NOMO-1 (cell line): ENCODE data around the gene RYR2.
"Not testable (repeated sequence)": the region's sequence is repeated elsewhere in the genome, so short reads cannot be mapped to it uniquely, and the experiment has no call there.

ENCODE experiments used
- DNase-seq, 2 experiments: peaks; one replicate each; lab custom pipeline; 2025; ENCODE audit not compliant: unreplicated experiment in 2 of 2; lab: John Stamatoyannopoulos, UW

RYR2 gene

DNA sequence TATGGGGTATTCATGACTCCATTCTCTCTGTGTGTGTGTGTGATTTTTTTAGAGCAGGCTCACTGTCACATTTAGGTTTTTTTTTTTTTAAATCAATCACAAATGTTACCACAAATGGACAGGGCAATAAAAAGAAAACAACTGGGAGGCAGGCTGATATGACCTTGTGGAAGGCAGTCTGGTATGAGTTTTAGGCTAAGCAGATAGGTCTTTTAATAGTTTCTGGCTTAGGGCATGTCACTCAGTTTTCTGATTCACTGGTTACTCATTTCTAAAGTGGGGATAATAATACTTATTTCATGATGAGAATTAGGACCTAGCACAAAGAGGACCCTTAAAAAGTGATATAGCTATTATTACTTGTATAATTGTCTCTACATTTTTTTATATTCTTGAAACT is 278.9 kb downstream of the RYR2 start:
- no peak for DNase-seq

DNA sequence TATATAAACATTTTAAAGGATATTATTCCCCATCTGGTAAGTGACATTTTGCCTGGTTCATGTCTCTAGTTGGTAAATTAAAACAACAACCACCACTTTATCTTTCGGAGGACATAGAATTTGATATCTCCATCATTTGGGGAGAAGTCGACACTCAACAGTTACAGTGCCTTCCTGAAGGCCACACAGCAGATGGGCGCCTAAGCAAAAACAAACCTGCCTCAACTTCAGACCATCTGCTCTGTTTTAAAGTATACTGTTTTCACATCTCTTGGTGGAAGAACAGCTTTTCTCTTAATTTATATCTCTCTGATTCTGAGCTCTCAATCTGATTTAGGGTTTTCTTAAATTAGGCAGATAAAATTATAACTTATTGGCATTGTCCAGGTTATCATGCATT is 282.2 kb downstream of the RYR2 start:
- DNase-seq = no peak

DNA sequence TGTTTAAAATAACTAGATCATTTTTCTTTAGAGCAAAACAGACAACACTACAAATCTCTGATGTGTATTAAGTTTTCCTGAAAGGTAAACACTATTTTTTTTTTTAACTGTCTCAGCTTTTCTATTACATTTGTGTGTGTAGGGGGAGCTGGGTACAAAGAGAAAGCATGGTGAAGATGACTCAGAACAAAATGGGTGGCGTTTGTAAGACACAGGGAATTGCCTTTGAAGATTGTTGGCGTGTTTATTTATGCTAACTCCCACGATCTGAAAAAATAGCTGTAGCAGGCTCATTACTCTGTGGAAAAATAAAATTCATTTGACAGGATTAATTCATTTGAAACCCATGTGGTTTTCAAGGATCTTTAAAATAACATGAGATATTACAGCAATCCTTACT is 285.1 kb downstream of the RYR2 start:
- DNase-seq = no peak

DNA sequence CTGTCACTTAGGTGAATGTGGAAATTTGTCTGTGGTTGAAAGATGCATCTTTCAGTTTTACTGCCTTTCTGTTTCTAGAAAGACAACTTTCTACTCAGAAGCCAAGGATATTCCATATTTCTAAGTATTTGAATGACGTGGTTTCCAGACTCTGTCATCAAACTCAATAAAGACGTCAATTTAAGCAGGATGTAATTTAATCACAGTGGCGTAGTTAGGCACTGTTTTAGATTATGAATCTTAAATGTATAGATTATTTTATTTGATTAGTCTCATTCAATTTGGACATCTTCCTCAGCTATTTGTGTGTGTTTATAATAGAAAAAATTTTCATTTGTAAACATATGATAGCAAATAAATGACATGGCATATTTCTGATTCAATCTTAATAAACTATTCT is 298.9 kb downstream of the RYR2 start:
- DNase-seq = no peak

DNA sequence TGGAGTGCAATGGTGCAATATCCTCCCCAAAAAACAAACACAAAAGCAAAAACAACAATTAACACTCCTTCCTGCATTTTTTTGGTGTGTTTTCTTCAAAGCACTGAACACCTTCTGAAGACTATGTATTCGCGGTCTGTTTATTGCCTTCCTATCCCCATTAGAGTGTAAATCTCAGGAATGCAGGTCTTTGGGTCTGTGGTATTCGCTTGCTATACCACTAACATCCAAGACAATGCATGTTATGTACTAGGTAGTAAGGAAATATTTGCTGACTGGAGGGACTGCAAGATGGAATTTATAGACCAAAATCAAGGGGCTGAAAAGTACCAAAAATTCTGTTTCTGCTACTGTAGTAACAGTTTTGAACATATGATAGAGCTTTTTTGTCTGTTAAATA is 299.4 kb downstream of the RYR2 start:
- no peak for DNase-seq

DNA sequence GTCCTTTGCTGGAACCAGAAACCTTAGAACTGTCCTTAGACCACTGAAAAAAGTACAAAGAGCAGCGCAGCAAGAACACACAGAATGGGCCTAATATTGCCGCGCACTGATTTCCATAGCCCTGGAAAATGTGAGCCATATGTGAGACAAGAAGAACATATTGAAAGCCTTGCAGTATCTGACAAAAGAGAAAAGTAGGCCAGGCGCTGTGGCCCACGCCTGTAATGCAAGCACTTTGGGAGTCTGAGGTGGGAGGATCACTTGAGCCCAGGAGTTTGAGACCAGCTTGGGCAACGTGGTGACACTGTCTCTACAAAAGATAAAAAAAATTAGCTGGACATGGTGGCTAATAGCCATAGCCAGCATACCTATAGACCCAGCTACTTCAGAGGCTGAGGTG is 300.7 kb downstream of the RYR2 start:
- DNase-seq = no peak

DNA sequence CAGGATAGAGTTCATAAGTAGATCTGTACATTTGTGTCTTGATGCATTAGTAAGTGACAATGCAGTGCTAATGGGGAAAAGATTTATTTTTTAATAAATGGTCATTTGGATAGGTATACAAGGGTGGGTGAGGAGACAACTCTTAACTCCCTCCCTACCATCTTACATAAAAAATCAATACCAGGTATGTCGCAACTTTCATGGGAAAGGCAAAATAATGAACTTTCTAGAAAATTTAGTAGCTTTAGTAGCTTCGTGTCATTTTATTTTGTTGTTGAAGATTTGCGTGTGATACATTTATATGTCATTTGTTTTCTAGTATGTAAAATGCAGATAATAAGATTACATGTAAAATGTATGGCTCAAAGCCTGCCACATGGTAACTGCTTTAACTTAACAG is 310.8 kb downstream of the RYR2 start:
- no peak for DNase-seq

DNA sequence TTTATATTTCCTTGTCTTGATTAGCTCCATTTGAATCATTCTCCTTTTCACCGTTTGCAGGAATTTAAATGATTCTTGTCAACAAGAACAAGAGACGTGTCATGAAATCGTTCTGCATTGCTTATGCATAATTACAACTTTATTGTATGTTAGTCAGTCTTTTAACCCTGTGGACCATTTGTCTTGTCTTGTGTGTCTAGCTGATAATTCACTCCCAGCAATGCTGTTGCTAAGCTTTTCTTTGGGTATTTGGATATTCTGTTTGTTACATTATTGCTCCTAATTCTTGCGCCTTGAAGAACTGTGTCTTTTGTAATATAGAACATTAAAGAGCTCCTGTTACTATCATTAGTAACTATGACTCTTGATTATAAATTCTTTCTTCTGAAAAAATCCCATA is 311.9 kb downstream of the RYR2 start:
- no peak for DNase-seq

DNA sequence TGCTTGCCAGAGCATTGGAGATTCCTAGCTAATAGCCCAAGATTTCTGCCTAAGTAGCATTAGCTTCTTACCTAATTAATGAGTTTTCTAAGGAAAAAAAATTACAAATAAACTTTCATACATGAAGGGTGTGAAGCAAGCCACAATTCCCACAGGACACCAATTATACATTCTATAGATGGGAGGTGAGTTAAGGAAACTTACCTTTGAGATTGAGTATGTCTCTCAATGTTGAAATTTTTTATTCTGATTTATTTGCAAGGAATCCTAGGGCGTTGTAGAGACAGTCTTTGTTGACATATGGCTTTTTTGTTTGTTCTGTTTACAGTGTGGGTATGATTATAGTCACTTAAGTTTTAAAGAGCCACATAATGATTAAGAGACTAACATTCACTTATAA is 313.0 kb downstream of the RYR2 start:
- no peak for DNase-seq

DNA sequence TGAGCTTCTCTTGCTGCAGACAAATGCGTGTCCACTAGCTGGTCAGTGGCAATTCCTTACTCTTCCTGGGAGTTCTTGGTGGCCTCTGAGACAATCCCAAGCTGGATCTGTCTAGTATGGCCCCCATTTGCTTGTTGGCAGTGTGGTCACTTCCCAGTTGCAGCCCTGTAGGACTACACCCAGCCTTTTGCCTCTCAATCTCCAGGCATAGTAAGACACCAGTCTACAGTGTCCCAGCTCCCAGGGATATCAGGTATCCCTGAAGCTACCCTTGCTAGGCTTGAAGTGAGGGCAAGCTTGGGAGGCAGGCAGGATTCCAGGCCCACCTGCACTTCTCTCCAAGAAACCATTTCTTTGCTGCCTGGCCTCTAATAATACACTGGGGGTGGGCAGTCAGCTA is 316.6 kb downstream of the RYR2 start:
- DNase-seq = no peak

DNA sequence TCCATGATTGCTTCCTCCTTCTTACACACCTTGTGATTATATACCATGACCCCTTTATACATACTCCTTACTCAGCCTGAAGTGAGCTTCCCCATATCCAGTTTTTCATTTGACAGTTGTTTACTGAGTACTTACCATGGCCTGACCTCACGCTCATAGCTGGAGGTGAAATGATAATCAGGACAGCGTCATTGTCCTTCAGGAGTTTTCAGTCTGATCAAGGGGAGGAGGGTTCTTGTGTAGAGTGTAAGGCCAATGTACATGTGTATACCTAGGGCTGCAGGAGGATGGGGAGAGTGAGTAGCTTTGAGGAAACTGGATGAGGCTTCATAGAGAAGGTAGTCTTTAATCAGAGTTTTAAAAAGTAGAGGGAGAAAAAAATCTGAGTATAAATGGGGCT is 325.8 kb downstream of the RYR2 start:
- DNase-seq = no peak

DNA sequence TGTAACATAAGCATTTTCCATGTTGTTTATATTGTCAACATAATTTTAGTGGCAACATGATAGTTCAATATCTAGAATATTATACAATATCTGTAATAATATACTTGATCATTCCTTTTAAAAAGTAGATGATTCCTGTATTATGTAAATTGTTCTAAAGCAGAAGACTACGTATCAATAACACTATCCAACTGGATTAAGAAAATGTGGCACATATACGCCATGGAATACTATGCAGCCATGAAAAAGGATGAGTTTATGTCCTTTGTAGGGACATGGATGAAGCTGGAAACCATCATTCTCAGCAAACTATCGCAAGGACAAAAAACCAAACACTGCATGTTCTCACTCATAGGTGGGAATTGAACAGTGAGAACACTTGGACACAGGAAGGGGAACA is 329.5 kb downstream of the RYR2 start:
- not testable (repeated sequence) for DNase-seq

DNA sequence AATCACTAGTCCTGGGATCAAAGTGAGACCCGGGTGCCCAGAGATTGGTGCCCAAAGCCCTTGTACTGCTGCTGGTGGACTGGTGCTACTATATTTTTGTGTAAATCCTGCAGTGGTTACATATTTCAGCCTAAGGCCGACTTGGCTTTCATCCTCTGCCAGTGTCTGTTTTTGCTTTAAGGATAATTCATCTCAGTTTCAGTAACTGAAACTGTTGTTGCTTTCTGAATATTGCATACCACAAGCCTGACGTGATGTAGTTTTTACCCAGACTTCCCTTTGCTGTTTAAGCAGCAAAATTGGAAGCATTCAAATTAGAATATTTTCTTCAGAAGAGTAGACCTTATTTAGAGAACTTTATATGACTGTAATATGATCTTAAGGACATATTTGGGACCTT is 341.8 kb downstream of the RYR2 start:
- no peak for DNase-seq

DNA sequence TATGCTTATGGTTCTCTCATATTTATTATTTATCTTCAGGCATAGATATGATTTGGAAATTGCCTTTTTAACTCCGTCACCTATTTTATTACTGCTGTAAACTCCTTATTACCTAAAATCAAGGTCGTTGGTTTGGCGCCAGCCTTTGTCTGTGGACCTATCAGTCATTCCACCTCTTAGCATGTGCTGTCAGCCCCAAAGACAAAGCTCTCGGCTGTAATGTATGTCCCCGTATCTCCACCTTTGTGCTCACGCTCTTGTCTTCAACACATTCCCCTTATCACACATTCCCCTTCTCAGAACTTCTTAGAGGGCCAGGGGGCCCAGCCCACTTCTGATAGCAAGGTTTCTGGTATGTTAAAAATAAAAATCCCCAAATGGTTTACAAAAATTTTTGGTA is 342.2 kb downstream of the RYR2 start:
- no peak for DNase-seq

DNA sequence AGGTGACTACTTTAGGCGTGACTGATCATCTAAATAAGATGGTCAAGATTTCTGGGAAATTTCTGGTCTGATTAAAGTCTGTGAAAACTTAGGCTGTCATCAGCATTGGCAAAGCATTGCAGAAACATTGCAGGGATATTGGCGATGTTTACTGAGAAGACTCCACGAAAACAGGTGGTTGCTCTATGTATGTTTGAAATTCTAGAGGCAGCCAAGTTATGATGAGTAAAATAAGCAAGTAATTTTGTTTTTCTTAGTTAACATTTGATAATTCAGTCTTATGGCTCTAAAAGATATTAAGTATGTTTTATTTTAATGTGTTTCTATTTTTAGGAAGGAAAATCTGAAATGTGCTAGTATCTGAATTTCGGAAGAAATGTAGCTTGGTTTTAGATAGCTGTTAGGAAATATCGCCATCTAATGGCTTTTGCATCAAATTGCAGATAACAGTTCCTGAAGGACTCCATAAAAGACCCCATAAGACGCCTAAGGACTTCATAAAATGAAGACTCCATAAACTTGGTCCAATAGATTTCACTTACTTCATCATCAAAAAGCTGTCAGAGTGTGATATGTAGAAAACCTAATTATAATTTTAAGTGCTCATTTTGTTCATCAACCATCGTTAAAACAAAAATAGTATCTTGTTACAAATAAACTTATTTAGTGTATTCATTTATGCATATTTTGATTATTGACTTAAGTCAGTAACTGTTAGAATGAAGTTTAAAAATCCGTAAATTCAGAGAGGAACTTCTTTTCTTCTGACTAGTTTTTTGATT is 344.6 kb downstream of the RYR2 start:
- peak in 1 of 2 experiments; percentile 2 for DNase-seq

DNA sequence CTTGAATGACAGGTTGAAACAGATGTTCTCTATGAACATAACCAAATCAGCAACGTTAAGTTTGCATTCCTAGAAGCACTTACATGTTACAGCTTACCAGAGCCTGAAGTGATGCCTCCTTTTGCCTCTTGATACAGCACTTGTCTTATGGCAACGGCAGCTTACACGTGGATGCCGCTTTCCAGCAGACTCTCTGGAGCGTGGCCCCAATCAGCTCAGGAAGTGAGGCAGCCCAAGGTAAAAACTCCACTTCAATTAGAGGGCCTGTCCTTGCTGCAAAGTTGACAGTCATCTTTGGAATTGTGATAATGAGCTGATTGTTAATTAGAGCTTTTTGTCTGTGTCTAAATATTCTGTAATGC is 345.1 kb downstream of the RYR2 start:
- DNase-seq = no peak

DNA sequence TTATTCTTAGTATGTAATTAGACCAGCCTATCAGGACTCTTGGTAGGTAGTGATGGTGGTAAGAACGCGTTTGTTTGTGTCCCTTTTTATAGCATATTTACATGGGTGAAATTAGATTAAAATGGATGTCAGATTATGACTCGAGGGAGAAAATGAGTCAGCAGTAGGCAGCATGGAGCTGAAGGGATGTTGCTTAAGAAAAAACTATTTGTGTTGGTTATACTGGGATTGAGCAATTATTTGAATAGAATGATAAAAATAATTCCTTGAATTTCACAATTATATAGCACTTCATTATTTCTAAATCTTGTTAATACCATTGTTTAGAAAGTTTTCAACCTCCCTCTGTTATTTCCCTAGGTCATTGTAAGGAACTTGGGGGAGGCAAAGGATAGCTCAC is 348.8 kb downstream of the RYR2 start:
- no peak for DNase-seq

DNA sequence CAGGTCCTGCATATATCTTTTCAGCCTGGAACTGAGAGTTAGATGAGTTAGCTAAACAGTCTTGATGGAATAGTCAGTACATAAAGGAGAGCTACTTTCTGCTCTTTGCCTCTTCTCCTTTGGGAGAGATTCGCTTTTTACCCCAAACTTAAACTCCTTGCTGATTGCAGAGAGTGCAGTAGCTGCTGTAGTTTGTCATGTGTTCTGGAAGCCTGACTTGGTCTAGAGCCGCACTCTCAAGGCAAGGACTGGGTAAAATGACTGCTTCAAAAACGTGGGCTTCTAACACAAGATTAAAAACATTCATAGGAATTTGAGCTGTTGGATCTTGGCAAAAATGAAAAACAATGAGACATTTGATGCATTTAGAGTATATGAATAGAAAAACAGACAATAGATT is 351.6 kb downstream of the RYR2 start:
- no peak for DNase-seq

DNA sequence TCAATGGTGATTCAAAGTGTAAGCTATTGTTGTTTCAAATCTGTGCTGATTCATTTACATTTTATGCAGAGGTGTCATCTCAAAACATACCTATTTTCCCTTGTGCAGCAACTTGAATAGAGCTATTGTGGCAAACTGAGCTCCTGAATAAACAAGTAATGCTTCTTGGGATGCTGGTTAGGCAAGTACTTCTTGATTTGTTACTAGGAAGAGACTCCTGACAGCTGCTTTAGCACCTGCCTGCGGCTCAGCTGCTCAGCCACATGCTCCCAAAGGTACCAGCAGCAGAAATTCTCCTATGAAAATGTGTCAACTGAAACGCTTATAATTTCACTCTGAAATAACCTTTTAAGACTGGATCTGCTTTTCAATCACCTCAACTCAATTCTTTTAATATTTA is 352.3 kb downstream of the RYR2 start:
- DNase-seq = no peak

DNA sequence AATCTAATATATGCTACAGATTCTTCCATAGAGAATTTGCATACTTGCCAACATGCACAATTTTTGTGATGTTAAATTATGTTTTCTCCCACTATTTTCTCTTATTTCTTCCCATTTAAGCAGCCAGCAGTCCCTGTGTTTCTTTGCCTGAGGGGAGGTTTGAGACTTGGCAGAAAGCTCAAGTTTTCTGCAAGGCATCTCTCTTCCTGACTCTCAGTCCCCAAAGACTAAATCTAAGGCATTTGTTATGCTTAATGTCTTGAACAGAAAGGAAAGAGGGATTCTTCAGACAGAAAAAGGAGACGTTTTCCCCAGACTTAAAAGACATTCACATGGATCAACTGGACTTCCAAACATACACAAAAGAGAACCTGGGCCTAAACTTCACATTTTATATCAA is 354.4 kb downstream of the RYR2 start:
- no peak for DNase-seq

DNA sequence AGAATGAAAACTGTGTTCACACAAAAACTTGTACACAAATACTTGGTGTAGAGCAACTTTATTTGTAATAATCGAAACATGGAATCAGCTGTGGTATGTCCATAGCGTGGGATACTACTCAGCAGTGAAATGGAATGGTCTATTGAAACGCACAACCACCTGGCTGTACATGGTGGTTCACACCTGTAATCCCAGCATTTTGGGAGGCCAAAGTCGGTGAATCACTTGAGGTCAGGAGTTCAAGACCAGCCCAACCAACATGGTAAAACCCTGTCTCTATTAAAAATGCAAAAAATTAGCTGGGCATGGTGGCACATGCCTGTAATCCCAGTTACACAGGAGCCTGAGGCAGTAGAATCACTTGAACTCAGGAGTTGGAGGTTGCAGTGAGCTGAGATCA is 356.8 kb downstream of the RYR2 start:
- no peak for DNase-seq

DNA sequence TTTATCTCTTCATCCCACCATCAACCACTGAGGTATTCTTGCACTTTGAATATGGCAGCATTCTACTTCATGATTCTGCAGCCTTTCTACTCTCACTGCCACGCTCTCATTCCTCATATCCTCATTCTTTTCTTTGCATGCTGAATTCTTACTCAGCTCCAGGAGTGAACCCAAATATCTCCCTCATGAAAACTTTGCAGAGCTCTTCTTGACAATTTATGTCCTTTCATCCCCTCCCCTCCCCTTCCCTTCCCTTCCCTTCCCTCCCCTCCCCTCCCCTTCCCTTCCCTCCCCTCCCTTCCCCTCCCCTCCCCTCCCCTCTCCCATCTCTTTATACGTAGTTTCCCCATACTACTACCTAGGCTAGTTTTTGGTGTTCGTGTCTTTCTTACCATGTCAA is 363.9 kb downstream of the RYR2 start:
- no peak for DNase-seq

DNA sequence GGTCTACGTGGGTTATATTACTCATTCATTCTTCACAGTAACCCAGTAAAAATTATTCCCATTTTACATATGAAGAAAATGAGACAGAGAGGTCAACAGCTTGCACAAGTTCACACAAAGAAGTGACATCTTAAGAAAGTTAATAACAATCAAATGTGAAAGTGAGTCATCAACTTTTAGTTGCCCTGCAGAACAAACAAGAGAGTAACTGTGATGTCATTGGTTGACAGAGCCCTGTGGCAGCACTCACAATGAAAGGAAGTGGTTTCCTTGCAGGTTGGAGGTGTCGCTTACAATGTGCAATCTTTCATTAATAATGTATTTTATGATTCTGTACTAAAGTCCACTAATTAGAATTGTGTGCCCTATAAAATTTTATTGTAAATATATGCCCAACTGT is 369.6 kb downstream of the RYR2 start:
- no peak for DNase-seq
